Kidney (tissue), 14 donors: ENCODE results near the gene FAR1. TPM values are rescaled to one million over a fixed set of nuclear protein-coding genes. Genes with fewer than 3 reads are reported as not detected.

ENCODE experiments used
- DNase-seq, 5 donors: peaks; one replicate each; pipeline ENCODE4 v3.0.0-alpha.2; 2013 to 2020
- FAIRE-seq: peaks from 2 replicates; lab custom pipeline; 2012; peaks lifted over from hg19 to GRCh38; lab: Jason Lieb, UNC
- H3K27ac ChIP-seq, 2 donors: one replicate each; pipeline ENCODE4 v1.7.0; 2013; ENCODE audit warnings: low read depth in 2 of 2, low read length in 2 of 2, inconsistent platforms in 1 of 2
- H3K27me3 ChIP-seq: one replicate; pipeline ENCODE4 v1.7.1; 2013; ENCODE audit warnings: low read length, inconsistent platforms; ENCODE audit not compliant: control insufficient read depth, insufficient read depth
- H3K36me3 ChIP-seq, 3 donors: one replicate each; pipeline versions ENCODE4 v1.7.0 to v1.7.1; 2013; ENCODE audit warnings: low read length in 3 of 3, control low read depth in 1 of 3, inconsistent platforms in 1 of 3; ENCODE audit not compliant: insufficient read depth in 3 of 3, control insufficient read depth in 2 of 3
- H3K4me1 ChIP-seq, 3 donors: one replicate each; pipeline versions ENCODE4 v1.7.0 to v1.7.1; 2013; ENCODE audit warnings: low read length in 3 of 3, inconsistent platforms in 1 of 3, low read depth in 1 of 3; ENCODE audit not compliant: control insufficient read depth in 2 of 3, insufficient read depth in 2 of 3
- H3K4me3 ChIP-seq, 3 donors: one replicate each; pipeline versions ENCODE4 v1.7.0 to v1.8.1; 2013; ENCODE audit warnings: low read length in 3 of 3, control low read depth in 1 of 3, inconsistent platforms in 1 of 3
- H3K9ac ChIP-seq, 3 donors: one replicate each; pipeline versions ENCODE4 v1.7.0 to v1.7.1; 2013; ENCODE audit warnings: low read length in 3 of 3, control low read depth in 1 of 3, inconsistent platforms in 1 of 3
- H3K9me3 ChIP-seq, 3 donors: one replicate each; pipeline versions ENCODE4 v1.7.0 to v1.7.1; 2013; ENCODE audit warnings: low read length in 3 of 3, control low read depth in 1 of 3, inconsistent platforms in 1 of 3; ENCODE audit not compliant: control insufficient read depth in 2 of 3, insufficient read depth in 1 of 3
- CTCF ChIP-seq: IDR thresholded peaks from 3 replicates; pipeline ENCODE4 v1.5.1; 2012; ENCODE audit warnings: mild to moderate bottlenecking, moderate library complexity, borderline replicate concordance; ENCODE audit not compliant: insufficient read depth; ENCODE audit errors: extremely low read depth
- intact Hi-C: fragments of 100-400 bp; cut with DNase I; formaldehyde crosslinking; loops from one replicate; pipeline ENCODE4 v1.11.1; 2022
- polyA plus RNA-seq: library from polyadenylated mRNA; stranded (reverse); fragments of 350-450 nt; fragmentation: Illumina TruSeq; extraction: RNeasy Lipid Tissue Mini Kit (QIAGEN cat#74804); gene quantifications from one replicate; pipeline ENCODE4 v1.2.3, GENCODE V29; 2014; ENCODE audit warnings: low read depth, low replicate concordance; ENCODE audit not compliant: insufficient read depth
- total RNA-seq: library from RNA; stranded (reverse); fragmentation: NEBNext Ultra II Directional; extraction: Animal tissue kit (Norgen Biotek cat#: 25700); gene quantifications from one replicate; pipeline ENCODE4 v1.2.1, GENCODE V29; 2021
- donor health status: control.
- donor health status: control.
- donor health status: control.
- donor health status: control.
- donor health status: control.
- donor health status: DM: yes; HTN: yes; CAD: no.
- donor health status: Normal renal cell carcinoma (clear cell type).

The FAR1 gene
- total and polyA plus RNA-seq, 2 donors from 2014 or later, result 12.6 to 53.7 TPM

GRCh38 chr11:13701506-13701905 lies 33.0 kb downstream of the FAR1 start:
- no peak for TF ChIP-seq CTCF
- FAIRE-seq (no peak), DNase-seq (no peak)
- peaks cover 0 to 3% (median 0%) of the 10 kb centered on the region in 3 donors for H3K36me3 ChIP-seq
- no peaks in the 10 kb centered on the region for H3K4me1 ChIP-seq
- H3K9me3 ChIP-seq, result no peaks in the 10 kb centered on the region
- no peak overlapping the region for H3K4me3 ChIP-seq
- no peak overlapping the region for H3K9ac ChIP-seq
- no peak overlapping the region for H3K27ac ChIP-seq
- intact Hi-C loops, result no loop called here
- H3K27me3 ChIP-seq, result no peaks in the 10 kb centered on the region

- no peak for DNase-seq
- Histone ChIP-seq H3K27me3 (no peaks in the 10 kb centered on the region), H3K36me3 (peaks cover 0 to 3% (median 0%) of the 10 kb centered on the region in 3 donors), H3K9ac (no peak overlapping the region), H3K27ac (no peak overlapping the region), H3K4me3 (no peak overlapping the region), H3K4me1 (no peaks in the 10 kb centered on the region), H3K9me3 (no peaks in the 10 kb centered on the region)
- intact Hi-C loops, result no loop called here
- TF ChIP-seq CTCF, result no peak
- peak; percentile 15 for FAIRE-seq
Observed at GRCh38 chr11:13702071-13702470, 33.6 kb downstream of the FAR1 start.

GRCh38 chr11:13705710-13706109 lies 37.2 kb downstream of the FAR1 start:
- intact Hi-C loops, result no loop called here
- Histone ChIP-seq H3K9ac (no peak overlapping the region), H3K36me3 (peaks cover 0 to 3% (median 2%) of the 10 kb centered on the region in 3 donors), H3K27ac (no peak overlapping the region), H3K27me3 (no peaks in the 10 kb centered on the region), H3K9me3 (no peaks in the 10 kb centered on the region), H3K4me1 (no peaks in the 10 kb centered on the region), H3K4me3 (no peak overlapping the region)
- DNase-seq (no peak), FAIRE-seq (no peak)
- TF ChIP-seq CTCF, result no peak

- Histone ChIP-seq H3K27me3 (no peaks in the 10 kb centered on the region), H3K4me1 (no peaks in the 10 kb centered on the region), H3K9ac (no peak overlapping the region), H3K9me3 (no peaks in the 10 kb centered on the region), H3K27ac (no peak overlapping the region), H3K4me3 (no peak overlapping the region), H3K36me3 (peaks cover 0 to 10% (median 9%) of the 10 kb centered on the region in 3 donors)
- TF ChIP-seq CTCF, result no peak
- DNase-seq (no peak), FAIRE-seq (no peak)
- intact Hi-C loops, result no loop called here
Observed at GRCh38 chr11:13713982-13714381, 45.5 kb downstream of the FAR1 start.
